ENCODE measurements around the gene ITGA7. TPM values are rescaled to one million over a fixed set of nuclear protein-coding genes. Genes with fewer than 3 reads are reported as not detected.

Gene ITGA7
- total RNA-seq, 2 donors from 2014 or later = 11.4 to 52.1 TPM

- Histone ChIP-seq H3K4me1 (peaks cover 14% of the 10 kb centered on the region), H3K9me3 (no peaks in the 10 kb centered on the region), H3K27ac (peak overlapping the region in 3 of 4 donors; percentile 30 to 64 (median 41)), H3K4me3 (peak overlapping the region in 1 of 2 donors; percentile 3), H3K36me3 (replicated peaks in 1 of 2; ENCODE audit: insufficient read depth in 1 of 2, low read depth in 2 of 2) (no peaks in the 10 kb centered on the region), H3K27me3 (no peaks in the 10 kb centered on the region)
- TF ChIP-seq POLR2A (IDR thresholded peaks at IDR 0.05) = peak; percentile 29 to 56 (median 53)
- TF ChIP-seq CTCF (IDR thresholded peaks at IDR 0.05) = peak; percentile 39 to 70 (median 52)
- intact Hi-C loops (cut with DNase I) = no loop called here
- peak; percentile 67 to 86 (median 84) for DNase-seq
- 5% methylated on average over 14 to 17 of the region's 17 CpGs for WGBS, 2 donors
- ATAC-seq = peak; percentile 91
Observed at GRCh38 chr12:55681142-55682077, 26.3 kb downstream of the ITGA7 start.

GRCh38 chr12:55679691-55680090 is 28.0 kb downstream of the ITGA7 start:
- intact Hi-C loops (cut with DNase I) = no loop called here
- TF ChIP-seq CTCF (IDR thresholded peaks at IDR 0.05) (no peak), POLR2A (IDR thresholded peaks at IDR 0.05) (no peak)

GRCh38 chr12:55676707-55677106 is 31.0 kb downstream of the ITGA7 start:
- Histone ChIP-seq H3K36me3 (replicated peaks in 1 of 2; ENCODE audit: insufficient read depth in 1 of 2, low read depth in 2 of 2) (no peaks in the 10 kb centered on the region), H3K9me3 (no peaks in the 10 kb centered on the region), H3K4me3 (no peak overlapping the region), H3K27me3 (no peaks in the 10 kb centered on the region), H3K4me1 (peaks cover 7% of the 10 kb centered on the region), H3K27ac (peak overlapping the region in 1 of 4 donors; percentile 29)
- 47 to 50% methylated on average over 6 of the region's 6 CpGs for WGBS, 2 donors
- TF ChIP-seq POLR2A (IDR thresholded peaks at IDR 0.05) (no peak), CTCF (IDR thresholded peaks at IDR 0.05) (no peak)
- no peak for ATAC-seq
- DNase-seq = peak in 1 of 4 donors; percentile 19
- intact Hi-C loops (cut with DNase I) = no loop called here

More at GRCh38 chr12:55679691-55680090, 28.0 kb downstream of the ITGA7 start:
- no peak overlapping the region for H3K4me3 ChIP-seq
- no peaks in the 10 kb centered on the region for H3K36me3 ChIP-seq (replicated peaks in 1 of 2; ENCODE audit: insufficient read depth in 1 of 2, low read depth in 2 of 2)
- no peak overlapping the region for H3K27ac ChIP-seq
- no peak for DNase-seq
- WGBS, 2 donors = 78 to 81% methylated on average over 5 of the region's 5 CpGs
- H3K9me3 ChIP-seq = no peaks in the 10 kb centered on the region
- H3K27me3 ChIP-seq = no peaks in the 10 kb centered on the region
- no peak for ATAC-seq
- H3K4me1 ChIP-seq = peaks cover 14% of the 10 kb centered on the region

- no peak overlapping the region for H3K4me3 ChIP-seq
- no peak for ATAC-seq
- no peak for DNase-seq
- WGBS, 2 donors = 78 to 79% methylated on average over 8 of the region's 8 CpGs
- no peak for TF ChIP-seq CTCF (IDR thresholded peaks at IDR 0.05)
- no peak for TF ChIP-seq POLR2A (IDR thresholded peaks at IDR 0.05)
- H3K9me3 ChIP-seq = no peaks in the 10 kb centered on the region
- H3K4me1 ChIP-seq = no peaks in the 10 kb centered on the region
- no peaks in the 10 kb centered on the region for H3K27me3 ChIP-seq
- H3K36me3 ChIP-seq (replicated peaks in 1 of 2; ENCODE audit: insufficient read depth in 1 of 2, low read depth in 2 of 2) = no peaks in the 10 kb centered on the region
- no peak overlapping the region for H3K27ac ChIP-seq
- intact Hi-C loops (cut with DNase I) = no loop called here
Observed at GRCh38 chr12:55675666-55676065, 32.0 kb downstream of the ITGA7 start.
